Measurements from ENCODE around the gene TMEM63C.

DNA sequence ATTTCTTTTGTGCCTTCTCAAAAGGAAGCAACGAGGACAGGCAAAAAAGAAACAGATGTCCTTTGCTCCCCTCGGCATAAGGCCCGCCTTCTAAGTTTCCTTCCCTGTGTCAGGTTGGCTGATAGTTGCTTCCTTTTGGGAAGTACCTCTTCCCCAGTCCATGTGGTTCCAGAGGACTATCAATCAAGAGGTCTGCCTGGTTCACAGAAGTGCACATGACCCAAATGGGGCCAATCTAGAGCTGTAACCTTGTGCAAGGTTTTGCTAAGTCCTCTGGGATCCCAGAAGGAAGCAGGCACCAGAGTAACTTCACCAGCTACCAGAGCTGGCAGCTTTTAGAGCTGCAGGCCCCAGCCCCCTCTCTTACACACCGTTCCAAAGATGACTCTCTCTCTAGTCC is 42.6 kb downstream of the TMEM63C start:
- TF ChIP-seq, protein P1, sequence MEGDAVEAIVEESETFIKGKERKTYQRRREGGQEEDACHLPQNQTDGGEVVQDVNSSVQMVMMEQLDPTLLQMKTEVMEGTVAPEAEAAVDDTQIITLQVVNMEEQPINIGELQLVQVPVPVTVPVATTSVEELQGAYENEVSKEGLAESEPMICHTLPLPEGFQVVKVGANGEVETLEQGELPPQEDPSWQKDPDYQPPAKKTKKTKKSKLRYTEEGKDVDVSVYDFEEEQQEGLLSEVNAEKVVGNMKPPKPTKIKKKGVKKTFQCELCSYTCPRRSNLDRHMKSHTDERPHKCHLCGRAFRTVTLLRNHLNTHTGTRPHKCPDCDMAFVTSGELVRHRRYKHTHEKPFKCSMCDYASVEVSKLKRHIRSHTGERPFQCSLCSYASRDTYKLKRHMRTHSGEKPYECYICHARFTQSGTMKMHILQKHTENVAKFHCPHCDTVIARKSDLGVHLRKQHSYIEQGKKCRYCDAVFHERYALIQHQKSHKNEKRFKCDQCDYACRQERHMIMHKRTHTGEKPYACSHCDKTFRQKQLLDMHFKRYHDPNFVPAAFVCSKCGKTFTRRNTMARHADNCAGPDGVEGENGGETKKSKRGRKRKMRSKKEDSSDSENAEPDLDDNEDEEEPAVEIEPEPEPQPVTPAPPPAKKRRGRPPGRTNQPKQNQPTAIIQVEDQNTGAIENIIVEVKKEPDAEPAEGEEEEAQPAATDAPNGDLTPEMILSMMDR (IDR thresholded peaks at IDR 0.05; ENCODE audit: low read length) = no peak
- no peak for TF ChIP-seq EZH2 (IDR thresholded peaks at IDR 0.05; ENCODE audit: borderline replicate concordance, low read length)

All from OCI-LY1 (cell line).